GM18511 (cell line): Measurements from ENCODE around the gene SMAP2.

ENCODE experiments used
- ATAC-seq: cut with Tn5 transposase; IDR thresholded peaks from one replicate; pipeline ENCODE4 v1.9.1; 2021; ENCODE audit warnings: mild to moderate bottlenecking, moderate library complexity; ENCODE audit not compliant: unreplicated experiment

The SMAP2 gene

DNA sequence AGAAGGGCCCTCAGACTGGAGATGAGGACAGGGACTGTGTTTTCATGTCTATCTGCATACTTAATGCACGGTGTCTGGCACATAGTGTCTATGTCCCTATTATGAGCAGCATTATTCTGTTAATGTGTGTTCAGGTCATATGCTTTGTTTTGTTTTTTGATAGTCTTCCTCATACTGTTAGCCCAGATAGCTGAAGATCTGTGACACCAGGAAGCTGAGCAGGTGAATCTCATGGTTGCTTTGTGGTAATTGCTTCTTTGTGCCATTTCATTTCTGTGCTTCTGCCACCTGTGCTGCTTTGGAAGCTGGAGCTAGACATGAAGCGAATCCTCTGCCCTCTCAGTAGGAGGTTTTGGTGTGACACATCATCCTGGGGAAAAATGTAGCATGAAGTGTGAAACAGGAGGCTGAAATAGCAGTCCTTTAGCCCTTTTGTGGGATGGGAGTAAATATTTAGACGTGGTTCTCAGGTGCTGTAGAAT is 15.8 kb downstream of the SMAP2 start:
- no peak for ATAC-seq

GRCh38 chr1:40389871-40390560 is 16.5 kb downstream of the SMAP2 start:
- no peak for ATAC-seq

GRCh38 chr1:40390857-40391256 is 17.3 kb downstream of the SMAP2 start:
- no peak for ATAC-seq

GRCh38 chr1:40391688-40392145 is 18.2 kb downstream of the SMAP2 start:
- no peak for ATAC-seq

- ATAC-seq: no peak
Observed at GRCh38 chr1:40392221-40392620, 18.7 kb downstream of the SMAP2 start.

DNA sequence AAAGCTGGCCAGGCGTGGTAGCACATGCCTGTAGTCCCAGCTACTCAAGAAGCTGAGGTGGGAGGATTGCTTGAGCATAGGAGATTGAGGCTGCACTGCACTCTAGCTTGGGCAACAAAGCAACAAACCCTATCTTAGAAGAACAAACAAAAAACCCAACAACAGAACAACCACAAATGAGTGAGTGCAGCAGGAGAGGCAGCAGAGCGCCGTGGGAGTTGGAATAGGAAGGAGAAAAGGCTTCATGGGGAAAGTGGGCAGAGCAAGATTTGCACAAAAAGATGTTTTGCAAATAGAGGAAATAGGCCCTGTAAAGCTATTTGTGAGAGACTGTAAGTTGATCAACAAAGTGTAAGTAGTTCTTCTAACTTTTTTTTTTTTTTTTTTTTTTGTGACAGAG is 19.6 kb downstream of the SMAP2 start:
- no peak for ATAC-seq

- ATAC-seq: no peak
Observed at GRCh38 chr1:40394491-40395172, 21.1 kb downstream of the SMAP2 start.

- no peak for ATAC-seq
Observed at GRCh38 chr1:40395190-40396175, 22.0 kb downstream of the SMAP2 start.

- no peak for ATAC-seq
Observed at GRCh38 chr1:40396420-40396819, 22.9 kb downstream of the SMAP2 start.

DNA sequence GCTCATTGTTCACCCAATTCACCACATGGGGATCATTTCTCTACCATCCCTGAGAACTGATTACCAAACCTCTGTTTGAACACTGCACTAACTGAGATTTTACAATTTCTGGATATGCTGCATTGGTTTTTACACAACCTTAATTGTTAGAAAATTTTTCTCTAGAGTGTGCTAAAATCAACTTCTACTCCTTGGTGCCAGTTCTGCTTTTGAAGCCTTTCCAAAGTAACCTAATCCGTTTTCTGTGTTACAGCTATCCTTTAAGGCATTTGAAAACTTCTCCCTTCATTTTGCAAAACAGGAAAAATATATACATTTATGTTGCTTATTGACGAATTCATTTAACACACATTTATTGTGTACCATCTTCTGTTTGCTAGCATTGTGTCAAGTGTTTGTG is 23.7 kb downstream of the SMAP2 start:
- ATAC-seq: no peak

- ATAC-seq: peak; percentile 75
Observed at GRCh38 chr1:40399984-40400704, 26.6 kb downstream of the SMAP2 start.

DNA sequence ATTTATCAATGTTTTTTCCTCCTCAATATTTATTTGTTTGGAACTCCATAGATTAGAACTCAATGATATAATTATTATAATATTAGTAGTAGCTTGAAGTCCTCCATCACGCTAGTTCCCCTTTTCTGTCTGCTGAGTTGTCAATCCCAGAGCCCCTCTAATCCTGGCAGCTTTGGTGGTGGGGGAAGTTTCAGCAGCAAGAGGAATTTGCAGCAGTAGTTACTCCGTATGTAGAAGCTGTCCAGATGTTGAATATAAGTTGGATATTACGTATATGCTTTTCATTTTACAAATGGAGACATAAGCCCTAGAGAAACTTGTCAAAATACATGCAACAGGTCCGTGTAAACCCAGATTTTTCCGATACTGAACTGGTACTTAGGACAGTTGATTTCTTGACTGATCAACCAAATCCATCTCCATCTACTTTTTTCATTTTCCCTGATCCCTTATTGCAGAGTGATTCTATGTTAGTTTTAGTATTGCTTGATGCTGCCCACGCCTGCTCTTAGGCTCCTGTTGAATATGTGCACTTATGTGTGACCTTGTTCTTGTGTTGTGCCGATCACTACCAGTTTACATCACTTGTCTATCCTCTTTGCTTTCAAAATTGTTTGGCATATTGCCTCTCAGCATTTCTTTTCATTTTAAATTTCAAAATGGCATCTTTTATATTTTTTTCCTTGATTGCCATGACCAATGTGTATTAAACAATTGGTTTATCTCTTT is 28.1 kb downstream of the SMAP2 start:
- no peak for ATAC-seq

- no peak for ATAC-seq
Observed at GRCh38 chr1:40404670-40405462, 31.3 kb downstream of the SMAP2 start.

DNA sequence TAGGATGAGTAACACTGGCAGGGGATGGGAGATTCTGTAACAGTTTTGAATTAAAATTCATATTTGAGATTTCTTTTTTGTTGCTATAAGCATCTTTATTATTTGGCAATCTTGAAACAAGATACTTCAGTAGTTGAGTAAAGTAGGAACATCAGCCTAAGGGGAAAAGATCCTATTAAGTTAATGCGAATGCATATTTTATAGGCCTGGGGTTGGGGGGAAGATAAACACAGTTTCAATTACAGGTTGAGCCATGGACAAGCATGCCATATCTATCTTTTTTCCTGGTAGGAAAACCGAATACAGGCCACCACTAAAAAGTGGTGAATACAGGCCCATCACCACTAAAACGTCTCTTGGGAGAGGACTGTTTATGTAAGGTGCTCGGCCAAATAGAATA is 32.3 kb downstream of the SMAP2 start:
- no peak for ATAC-seq

DNA sequence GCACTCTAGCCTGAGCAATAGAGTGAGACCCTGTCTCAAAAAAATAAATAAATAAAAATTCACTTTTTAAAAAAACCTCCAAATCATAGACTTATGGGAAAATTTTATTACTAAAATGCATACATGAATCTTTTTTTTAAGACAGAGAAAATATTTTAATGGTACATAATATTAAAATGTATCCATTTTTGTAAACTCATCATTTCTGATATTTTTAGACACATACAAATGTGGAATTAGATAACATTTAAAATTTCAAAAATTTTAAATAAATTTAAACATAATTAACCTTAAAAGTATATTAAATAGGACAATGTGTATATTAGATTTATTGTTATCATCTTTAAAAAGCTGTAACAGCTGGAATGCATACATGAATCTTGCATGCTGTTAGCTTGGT is 33.9 kb downstream of the SMAP2 start:
- ATAC-seq: no peak

DNA sequence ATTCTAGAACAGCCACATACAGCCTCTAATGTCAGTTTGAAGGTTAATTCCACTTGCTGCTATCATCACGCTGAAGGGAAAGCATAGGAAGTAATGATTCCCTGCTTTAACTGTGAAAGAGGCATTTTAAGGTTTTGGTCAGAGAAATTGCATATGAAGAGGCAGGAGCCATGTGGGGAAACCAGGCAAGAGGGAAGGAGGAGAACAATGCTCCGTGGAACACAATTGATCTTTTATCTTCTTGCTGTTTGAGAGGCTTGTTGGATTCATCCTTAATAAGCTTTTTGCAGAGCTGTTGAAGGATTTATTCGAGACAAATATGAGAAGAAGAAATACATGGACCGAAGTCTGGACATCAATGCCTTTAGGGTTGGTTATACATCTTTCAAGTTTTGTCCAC is 35.9 kb downstream of the SMAP2 start:
- no peak for ATAC-seq

GRCh38 chr1:40411294-40411693 is 37.8 kb downstream of the SMAP2 start:
- no peak for ATAC-seq

GRCh38 chr1:40411843-40412242 is 38.3 kb downstream of the SMAP2 start:
- no peak for ATAC-seq
